ENCODE measurements around the gene ZNF574. TPM values are rescaled to one million over a fixed set of nuclear protein-coding genes. Genes with fewer than 3 reads are reported as not detected.
"Not testable (repeated sequence)": the region's sequence is repeated elsewhere in the genome, so short reads cannot be mapped to it uniquely, and the experiment has no call there.

The ZNF574 gene
- polyA plus RNA-seq, 1 donor (not counting 4 experiments of a cell fraction or from before 2014, with no cell fraction given), result 6.8 TPM

- TF ChIP-seq EZH2 (IDR thresholded peaks at IDR 0.05; ENCODE audit: low read length) (no peak), CTCF (optimal IDR thresholded peaks at IDR 0.05 in 1 of 3, IDR thresholded peaks at IDR 0.05 in 1 of 3, conservative IDR thresholded peaks at IDR 0.05 in 1 of 3; ENCODE audit: extremely low read depth in 1 of 3, insufficient read depth in 2 of 3, low read length in 3 of 3) (no peak)
- Histone ChIP-seq H3K9ac (ENCODE audit: control insufficient read depth, extremely low read depth, insufficient read depth, low read length) (no peak overlapping the region), H3K4me2 (ENCODE audit: control insufficient read depth, extremely low read depth, insufficient read depth, low read depth, low read length) (no peak overlapping the region), H3K27me3 (ENCODE audit: control insufficient read depth, extremely low read depth, insufficient read depth, low read length) (no peaks in the 10 kb centered on the region), H3K9me3 (ENCODE audit: control insufficient read depth, low read depth, low read length) (no peaks in the 10 kb centered on the region), H3K79me2 (ENCODE audit: control insufficient read depth, insufficient read depth, low read length) (no peaks in the 10 kb centered on the region), H3K4me1 (ENCODE audit: control insufficient read depth, extremely low read depth, insufficient read depth, low read length) (peaks cover 2% of the 10 kb centered on the region), H3K27ac (ENCODE audit: control insufficient read depth, insufficient read depth, low read length) (no peak overlapping the region), H3K9me1 (ENCODE audit: control insufficient read depth, extremely low read depth, insufficient read depth, low read length) (no peaks in the 10 kb centered on the region), H3K4me3 (ENCODE audit: control insufficient read depth in 2 of 3, extremely low read depth in 1 of 3, insufficient read depth in 2 of 3, low read depth in 1 of 3, low read length in 3 of 3) (no peak overlapping the region), H2AFZ (ENCODE audit: control insufficient read depth, low read length) (no peak overlapping the region), H3K36me3 (ENCODE audit: control insufficient read depth in 2 of 2, extremely low read depth in 1 of 2, insufficient read depth in 2 of 2, low read length in 2 of 2) (no peaks in the 10 kb centered on the region), H4K20me1 (ENCODE audit: control insufficient read depth, extremely low read depth, insufficient read depth, low read length) (no peaks in the 10 kb centered on the region)
- FAIRE-seq, result no peak
- DNase-seq (ENCODE audit: low read depth, low spot score), result no peak
- dilution Hi-C loops (cut with MboI; ENCODE audit: extremely low pct_ligation_motif_present, low sequenced_read_pairs), result no loop called here
Measured at GRCh38 chr19:42040031-42040430, 35.9 kb upstream of the ZNF574 start.

DNA sequence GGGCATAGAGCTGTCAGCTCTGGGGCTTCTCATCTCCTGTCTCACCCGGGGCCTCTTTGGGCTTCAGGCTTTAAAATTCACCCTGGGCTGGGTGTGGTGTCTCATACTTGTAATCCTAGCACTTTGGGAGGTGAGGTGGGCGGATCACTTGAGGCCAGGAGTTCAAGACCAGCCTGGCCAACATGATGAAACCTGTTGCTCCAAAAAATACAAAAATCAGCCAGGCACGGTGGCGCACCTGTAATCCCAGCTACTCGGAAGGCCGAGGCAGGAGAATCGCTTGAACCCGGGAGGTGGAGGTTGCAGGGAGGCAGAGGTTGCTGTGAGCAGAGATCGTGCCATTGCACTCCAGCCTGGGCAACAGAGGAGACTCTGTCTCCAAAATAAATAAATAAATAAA lies 35.5 kb upstream of the ZNF574 start:
- dilution Hi-C loops (cut with MboI; ENCODE audit: extremely low pct_ligation_motif_present, low sequenced_read_pairs); H3K9me3 ChIP-seq (ENCODE audit: control insufficient read depth, low read depth, low read length); H2AFZ ChIP-seq (ENCODE audit: control insufficient read depth, low read length); H4K20me1 ChIP-seq (ENCODE audit: control insufficient read depth, extremely low read depth, insufficient read depth, low read length); H3K9ac ChIP-seq (ENCODE audit: control insufficient read depth, extremely low read depth, insufficient read depth, low read length); H3K4me1 ChIP-seq (ENCODE audit: control insufficient read depth, extremely low read depth, insufficient read depth, low read length); H3K36me3 ChIP-seq (ENCODE audit: control insufficient read depth in 2 of 2, extremely low read depth in 1 of 2, insufficient read depth in 2 of 2, low read length in 2 of 2); H3K4me2 ChIP-seq (ENCODE audit: control insufficient read depth, extremely low read depth, insufficient read depth, low read depth, low read length); DNase-seq (ENCODE audit: low read depth, low spot score); H3K79me2 ChIP-seq (ENCODE audit: control insufficient read depth, insufficient read depth, low read length); H3K27me3 ChIP-seq (ENCODE audit: control insufficient read depth, extremely low read depth, insufficient read depth, low read length); H3K27ac ChIP-seq (ENCODE audit: control insufficient read depth, insufficient read depth, low read length); FAIRE-seq; H3K9me1 ChIP-seq (ENCODE audit: control insufficient read depth, extremely low read depth, insufficient read depth, low read length); H3K4me3 ChIP-seq (ENCODE audit: control insufficient read depth in 2 of 3, extremely low read depth in 1 of 3, insufficient read depth in 2 of 3, low read depth in 1 of 3, low read length in 3 of 3): not testable (repeated sequence)

GRCh38 chr19:42042455-42043170 lies 33.4 kb upstream of the ZNF574 start:
- dilution Hi-C loops (cut with MboI; ENCODE audit: extremely low pct_ligation_motif_present, low sequenced_read_pairs), result no loop called here
- Histone ChIP-seq H3K27ac (ENCODE audit: control insufficient read depth, insufficient read depth, low read length) (no peak overlapping the region), H3K4me3 (ENCODE audit: control insufficient read depth in 2 of 3, extremely low read depth in 1 of 3, insufficient read depth in 2 of 3, low read depth in 1 of 3, low read length in 3 of 3) (no peak overlapping the region), H3K36me3 (ENCODE audit: control insufficient read depth in 2 of 2, extremely low read depth in 1 of 2, insufficient read depth in 2 of 2, low read length in 2 of 2) (no peaks in the 10 kb centered on the region), H4K20me1 (ENCODE audit: control insufficient read depth, extremely low read depth, insufficient read depth, low read length) (no peaks in the 10 kb centered on the region), H3K4me2 (ENCODE audit: control insufficient read depth, extremely low read depth, insufficient read depth, low read depth, low read length) (no peak overlapping the region), H3K4me1 (ENCODE audit: control insufficient read depth, extremely low read depth, insufficient read depth, low read length) (no peaks in the 10 kb centered on the region), H3K79me2 (ENCODE audit: control insufficient read depth, insufficient read depth, low read length) (no peaks in the 10 kb centered on the region), H3K9ac (ENCODE audit: control insufficient read depth, extremely low read depth, insufficient read depth, low read length) (no peak overlapping the region), H2AFZ (ENCODE audit: control insufficient read depth, low read length) (no peak overlapping the region), H3K27me3 (ENCODE audit: control insufficient read depth, extremely low read depth, insufficient read depth, low read length) (no peaks in the 10 kb centered on the region), H3K9me1 (ENCODE audit: control insufficient read depth, extremely low read depth, insufficient read depth, low read length) (no peaks in the 10 kb centered on the region), H3K9me3 (ENCODE audit: control insufficient read depth, low read depth, low read length) (no peaks in the 10 kb centered on the region)
- no peak for FAIRE-seq
- no peak for DNase-seq (ENCODE audit: low read depth, low spot score)
- TF ChIP-seq CTCF (optimal IDR thresholded peaks at IDR 0.05 in 1 of 3, IDR thresholded peaks at IDR 0.05 in 1 of 3, conservative IDR thresholded peaks at IDR 0.05 in 1 of 3; ENCODE audit: extremely low read depth in 1 of 3, insufficient read depth in 2 of 3, low read length in 3 of 3), result no peak
- no peak for TF ChIP-seq EZH2 (IDR thresholded peaks at IDR 0.05; ENCODE audit: low read length)

All from keratinocyte (primary cell).